Fibroblast of skin of abdomen (primary cell): ENCODE results near the gene NAT8L.

Source experiments
- DNase-seq: peaks from one replicate; pipeline ENCODE4 v3.0.0-alpha.2; 2013

The NAT8L gene

GRCh38 chr4:2045518-2045951 lies 13.6 kb upstream of the NAT8L start:
- no peak for DNase-seq

- DNase-seq: no peak
Observed at GRCh38 chr4:2046031-2046961, 12.8 kb upstream of the NAT8L start.

GRCh38 chr4:2047031-2047660 lies 12.0 kb upstream of the NAT8L start:
- DNase-seq: no peak

- no peak for DNase-seq
Observed at GRCh38 chr4:2047781-2048581, 11.1 kb upstream of the NAT8L start.

GRCh38 chr4:2048831-2049230 lies 10.3 kb upstream of the NAT8L start:
- no peak for DNase-seq

- no peak for DNase-seq
Observed at GRCh38 chr4:2049381-2049780, 9.7 kb upstream of the NAT8L start.

- DNase-seq: no peak
Observed at GRCh38 chr4:2049811-2050210, 9.3 kb upstream of the NAT8L start.

GRCh38 chr4:2051086-2051485 lies 8.0 kb upstream of the NAT8L start:
- no peak for DNase-seq

GRCh38 chr4:2054217-2054616 lies 4.9 kb upstream of the NAT8L start:
- no peak for DNase-seq

- no peak for DNase-seq
Observed at GRCh38 chr4:2057382-2058065, 1.6 kb upstream of the NAT8L start.

- no peak for DNase-seq
Observed at GRCh38 chr4:2058264-2059045, 672 bp upstream of the NAT8L start.

- no peak for DNase-seq
Observed at GRCh38 chr4:2059726-2060602, 837 bp downstream of the NAT8L start.

- DNase-seq: no peak
Observed at GRCh38 chr4:2060611-2061185, 1.6 kb downstream of the NAT8L start.

- no peak for DNase-seq
Observed at GRCh38 chr4:2061186-2062131, 2.3 kb downstream of the NAT8L start.

- DNase-seq: no peak
Observed at GRCh38 chr4:2062168-2062807, 3.2 kb downstream of the NAT8L start.

- DNase-seq: no peak
Observed at GRCh38 chr4:2062808-2063524, 3.8 kb downstream of the NAT8L start.

GRCh38 chr4:2063557-2064275 lies 4.6 kb downstream of the NAT8L start:
- no peak for DNase-seq
